ENCODE data around the gene HSD17B11. TPM values are rescaled to one million over a fixed set of nuclear protein-coding genes. Genes with fewer than 3 reads are reported as not detected.

HSD17B11 gene, protein sequence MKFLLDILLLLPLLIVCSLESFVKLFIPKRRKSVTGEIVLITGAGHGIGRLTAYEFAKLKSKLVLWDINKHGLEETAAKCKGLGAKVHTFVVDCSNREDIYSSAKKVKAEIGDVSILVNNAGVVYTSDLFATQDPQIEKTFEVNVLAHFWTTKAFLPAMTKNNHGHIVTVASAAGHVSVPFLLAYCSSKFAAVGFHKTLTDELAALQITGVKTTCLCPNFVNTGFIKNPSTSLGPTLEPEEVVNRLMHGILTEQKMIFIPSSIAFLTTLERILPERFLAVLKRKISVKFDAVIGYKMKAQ
- 100 to 1,000 TPM; 196 to 420 (median 281) TPM for polyA plus RNA-seq
- long read RNA-seq, donor 1, transcript HSD17B11-203 (6 exons, 851 nt): minor isoform, 11 of 567 reads
- long read RNA-seq, donor 1, transcript HSD17B11-201 (7 exons, 1,885 nt): major isoform, 434 of 567 reads
- long read RNA-seq, donor 1, partial matches to known transcripts: 121 of 567 reads
- long read RNA-seq, donor 1, other reads (novel, unspliced or antisense): 0 of 567 reads
- long read RNA-seq, donor 2, transcript HSD17B11-201 (7 exons, 1,885 nt): major isoform, 69 of 86 reads
- long read RNA-seq, donor 2, partial matches to known transcripts: 16 of 86 reads
- long read RNA-seq, donor 2, other reads (novel, unspliced or antisense): 0 of 86 reads
- long read RNA-seq, donor 3, transcript HSD17B11-201 (7 exons, 1,885 nt): major isoform, 116 of 151 reads
- long read RNA-seq, donor 3, partial matches to known transcripts: 35 of 151 reads
- long read RNA-seq, donor 3, other reads (novel, unspliced or antisense): 0 of 151 reads
- long read RNA-seq, donor 4, transcript HSD17B11-201 (7 exons, 1,885 nt): major isoform, 6 of 6 reads
- long read RNA-seq, donor 4, partial matches to known transcripts: 0 of 6 reads
- long read RNA-seq, donor 4, other reads (novel, unspliced or antisense): 0 of 6 reads
- long read RNA-seq, donor 5, transcript HSD17B11-201 (7 exons, 1,885 nt): major isoform, 34 of 34 reads
- long read RNA-seq, donor 5, partial matches to known transcripts: 0 of 34 reads
- long read RNA-seq, donor 5, other reads (novel, unspliced or antisense): 0 of 34 reads
- long read RNA-seq, donor 6, transcript HSD17B11-201 (7 exons, 1,885 nt): major isoform, 192 of 254 reads
- long read RNA-seq, donor 6, partial matches to known transcripts: 55 of 254 reads
- long read RNA-seq, donor 6, other reads (novel, unspliced or antisense): 5 of 254 reads
- long read RNA-seq, donor 7, transcript HSD17B11-201 (7 exons, 1,885 nt): major isoform, 23 of 23 reads
- long read RNA-seq, donor 7, partial matches to known transcripts: 0 of 23 reads
- long read RNA-seq, donor 7, other reads (novel, unspliced or antisense): 0 of 23 reads
- long read RNA-seq, donor 8, partial matches to known transcripts: 0 of 2 reads
- long read RNA-seq, donor 8, other reads (novel, unspliced or antisense): 0 of 2 reads
- long read RNA-seq, donor 9, transcript HSD17B11-201 (7 exons, 1,885 nt): major isoform, 38 of 38 reads
- long read RNA-seq, donor 9, partial matches to known transcripts: 0 of 38 reads
- long read RNA-seq, donor 9, other reads (novel, unspliced or antisense): 0 of 38 reads
- long read RNA-seq, donor 10, transcript HSD17B11-201 (7 exons, 1,885 nt): major isoform, 86 of 198 reads
- long read RNA-seq, donor 10, partial matches to known transcripts: 88 of 198 reads
- long read RNA-seq, donor 10, other reads (novel, unspliced or antisense): 24 of 198 reads

DNA sequence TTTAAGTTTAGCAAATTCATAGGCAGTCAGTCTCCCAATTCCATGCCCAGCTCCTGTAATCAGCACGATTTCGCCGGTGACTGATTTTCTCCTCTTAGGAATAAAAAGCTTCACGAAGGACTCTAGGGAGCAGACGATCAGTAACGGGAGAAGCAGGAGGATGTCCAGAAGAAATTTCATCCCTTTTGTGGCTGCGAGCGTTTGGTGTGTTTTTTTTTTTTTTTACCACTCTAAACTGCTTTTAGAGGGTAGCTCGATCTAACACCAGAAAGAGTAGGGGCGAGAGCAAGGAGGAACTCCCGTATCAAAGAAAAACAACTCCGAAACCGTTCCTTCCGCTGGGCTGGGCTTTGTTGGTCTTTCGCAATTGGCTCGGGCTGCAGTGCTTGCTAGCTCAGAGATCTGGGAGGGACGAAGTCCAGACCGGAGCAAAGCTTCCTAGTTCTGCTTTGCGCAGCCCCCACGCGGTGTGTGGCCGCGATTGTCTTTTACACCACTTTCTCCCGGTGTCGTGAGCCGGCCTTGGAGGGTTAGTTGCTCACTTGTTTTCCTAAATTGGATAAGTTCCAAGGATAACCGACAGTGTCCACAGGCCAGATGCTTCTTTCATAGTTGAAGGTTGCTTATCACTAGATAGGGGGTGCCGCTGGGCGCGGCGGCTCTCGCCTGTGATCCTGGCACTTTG is at the start of gene HSD17B11:
TSS of gene HSD17B11 (minus strand) at position 298 of the 685 bp plus-strand sequence. CDS start at position 180, 118 bp downstream.
- Histone ChIP-seq H3K27me3 (ENCODE audit: control insufficient read depth in 3 of 3, insufficient read depth in 3 of 3, low read length in 3 of 3) (no peaks in the 10 kb centered on the region), H3K4me1 (ENCODE audit: control insufficient read depth in 3 of 3, insufficient read depth in 2 of 3, low read depth in 1 of 3, low read length in 2 of 3) (peaks cover 0 to 8% (median 0%) of the 10 kb centered on the region in 3 donors), H3K4me3 (ENCODE audit: low read depth in 1 of 3, low read length in 3 of 3) (peak within 1 kb of the TSS; percentile 58 to 97 (median 66)), H3K9me3 (ENCODE audit: control insufficient read depth in 2 of 2, insufficient read depth in 1 of 2, low read depth in 1 of 2, low read length in 1 of 2) (peaks cover 0 to 12% of the 10 kb centered on the region in 2 donors), H3K36me3 (ENCODE audit: control insufficient read depth in 3 of 3, insufficient read depth in 2 of 3, low read depth in 1 of 3, low read length in 3 of 3) (peaks cover 0 to 8% (median 0%) of the 10 kb centered on the region in 3 donors), H3K27ac (ENCODE audit: low read depth in 1 of 3, low read length in 2 of 3) (peak within 1 kb of the TSS; percentile 79 to 100 (median 97))
- 0 to 1% (median 0%) methylated on average over 32 of the region's 32 CpGs for WGBS, 3 donors
- DNase-seq (peak; percentile 96 to 98), FAIRE-seq (no peak)

DNA sequence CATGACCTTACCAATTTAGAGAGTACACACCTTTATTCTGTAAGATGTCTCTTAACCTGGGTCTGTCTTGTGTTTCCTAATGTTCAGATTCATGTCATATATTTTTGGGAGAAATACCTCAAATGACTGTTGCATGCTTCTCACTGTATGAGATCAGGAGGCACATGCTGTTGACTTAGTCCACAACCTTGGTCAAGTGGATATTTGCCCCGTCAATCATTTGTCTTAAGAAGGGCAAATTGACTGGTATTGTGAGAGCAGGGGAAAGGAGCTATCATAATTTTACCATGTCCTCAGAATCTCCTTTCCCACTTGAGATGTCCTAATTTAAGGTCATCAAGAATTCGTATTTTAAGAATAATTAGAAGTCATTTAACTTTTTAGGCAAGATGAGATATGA is 42.4 kb upstream of the HSD17B11 start:
- H3K4me3 ChIP-seq (ENCODE audit: low read depth in 1 of 3, low read length in 3 of 3): no peak overlapping the region
- peaks cover 0 to 2% (median 0%) of the 10 kb centered on the region in 3 donors for H3K4me1 ChIP-seq (ENCODE audit: control insufficient read depth in 3 of 3, insufficient read depth in 2 of 3, low read depth in 1 of 3, low read length in 2 of 3)
- H3K27ac ChIP-seq (ENCODE audit: low read depth in 1 of 3, low read length in 2 of 3): no peak overlapping the region
- peaks cover 0 to 20% (median 7%) of the 10 kb centered on the region in 3 donors for H3K36me3 ChIP-seq (ENCODE audit: control insufficient read depth in 3 of 3, insufficient read depth in 2 of 3, low read depth in 1 of 3, low read length in 3 of 3)
- DNase-seq (no peak), FAIRE-seq (no peak)
- H3K27me3 ChIP-seq (ENCODE audit: control insufficient read depth in 3 of 3, insufficient read depth in 3 of 3, low read length in 3 of 3): no peaks in the 10 kb centered on the region
- no peaks in the 10 kb centered on the region for H3K9me3 ChIP-seq (ENCODE audit: control insufficient read depth in 2 of 2, insufficient read depth in 1 of 2, low read depth in 1 of 2, low read length in 1 of 2)
- 84 to 94% (median 94%) methylated on average over 2 of the region's 2 CpGs for whole genome bisulfite sequencing, 3 donors

DNA sequence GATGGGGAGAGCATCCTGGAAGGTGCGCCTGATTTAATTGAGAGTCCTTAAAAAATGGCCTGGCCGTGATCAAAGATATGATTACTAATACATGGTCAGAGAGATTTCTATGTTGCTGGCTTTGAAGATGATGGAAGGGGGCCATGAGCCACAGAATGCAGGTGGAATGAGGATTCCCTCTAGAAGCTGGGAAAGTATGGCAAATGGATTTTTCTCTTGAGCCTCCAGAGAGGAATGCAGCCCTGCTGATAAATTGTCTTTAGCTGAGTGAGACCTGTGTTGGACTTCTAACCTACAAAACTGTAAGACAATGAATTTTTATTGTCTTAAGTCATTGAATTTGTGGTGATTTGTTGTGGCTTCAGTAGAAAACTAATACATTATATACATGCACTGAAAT is 39.0 kb upstream of the HSD17B11 start:
- WGBS, 3 donors: 94 to 95% (median 94%) methylated on average over 2 of the region's 2 CpGs
- Histone ChIP-seq H3K27ac (ENCODE audit: low read depth in 1 of 3, low read length in 2 of 3) (no peak overlapping the region), H3K4me1 (ENCODE audit: control insufficient read depth in 3 of 3, insufficient read depth in 2 of 3, low read depth in 1 of 3, low read length in 2 of 3) (peaks cover 0 to 6% (median 2%) of the 10 kb centered on the region in 3 donors), H3K36me3 (ENCODE audit: control insufficient read depth in 3 of 3, insufficient read depth in 2 of 3, low read depth in 1 of 3, low read length in 3 of 3) (peaks cover 0 to 17% (median 4%) of the 10 kb centered on the region in 3 donors), H3K9me3 (ENCODE audit: control insufficient read depth in 2 of 2, insufficient read depth in 1 of 2, low read depth in 1 of 2, low read length in 1 of 2) (no peaks in the 10 kb centered on the region), H3K4me3 (ENCODE audit: low read depth in 1 of 3, low read length in 3 of 3) (no peak overlapping the region), H3K27me3 (ENCODE audit: control insufficient read depth in 3 of 3, insufficient read depth in 3 of 3, low read length in 3 of 3) (no peaks in the 10 kb centered on the region)
- FAIRE-seq (no peak), DNase-seq (no peak)

DNA sequence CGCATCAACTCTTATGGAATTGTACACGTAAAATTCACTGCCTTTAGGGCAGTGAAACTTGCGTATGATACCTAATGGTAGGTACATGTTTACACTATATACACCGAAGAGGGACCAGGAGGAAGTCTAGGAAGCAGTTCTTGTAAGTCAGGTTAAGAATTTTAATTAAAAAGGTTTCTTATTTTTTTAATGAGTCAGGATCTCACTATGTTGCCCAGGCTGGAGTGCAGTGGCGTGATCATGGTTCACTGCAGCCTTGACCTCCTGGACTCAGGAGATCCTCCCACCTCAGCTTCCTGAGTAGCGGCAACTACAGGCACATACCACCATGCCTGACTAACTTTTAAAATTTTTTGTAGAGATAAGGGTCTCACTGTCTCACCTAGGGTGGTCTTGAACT is 38.0 kb upstream of the HSD17B11 start:
- Histone ChIP-seq H3K36me3 (ENCODE audit: control insufficient read depth in 3 of 3, insufficient read depth in 2 of 3, low read depth in 1 of 3, low read length in 3 of 3) (peaks cover 0 to 12% (median 2%) of the 10 kb centered on the region in 3 donors), H3K4me3 (ENCODE audit: low read depth in 1 of 3, low read length in 3 of 3) (no peak overlapping the region), H3K27ac (ENCODE audit: low read depth in 1 of 3, low read length in 2 of 3) (no peak overlapping the region), H3K4me1 (ENCODE audit: control insufficient read depth in 3 of 3, insufficient read depth in 2 of 3, low read depth in 1 of 3, low read length in 2 of 3) (peaks cover 0 to 14% (median 2%) of the 10 kb centered on the region in 3 donors), H3K9me3 (ENCODE audit: control insufficient read depth in 2 of 2, insufficient read depth in 1 of 2, low read depth in 1 of 2, low read length in 1 of 2) (no peaks in the 10 kb centered on the region), H3K27me3 (ENCODE audit: control insufficient read depth in 3 of 3, insufficient read depth in 3 of 3, low read length in 3 of 3) (no peaks in the 10 kb centered on the region)
- 80 to 97% (median 94%) methylated on average over 6 of the region's 6 CpGs for WGBS, 3 donors
- peak in 1 of 2 donors; percentile 27 for DNase-seq
- FAIRE-seq: no peak

DNA sequence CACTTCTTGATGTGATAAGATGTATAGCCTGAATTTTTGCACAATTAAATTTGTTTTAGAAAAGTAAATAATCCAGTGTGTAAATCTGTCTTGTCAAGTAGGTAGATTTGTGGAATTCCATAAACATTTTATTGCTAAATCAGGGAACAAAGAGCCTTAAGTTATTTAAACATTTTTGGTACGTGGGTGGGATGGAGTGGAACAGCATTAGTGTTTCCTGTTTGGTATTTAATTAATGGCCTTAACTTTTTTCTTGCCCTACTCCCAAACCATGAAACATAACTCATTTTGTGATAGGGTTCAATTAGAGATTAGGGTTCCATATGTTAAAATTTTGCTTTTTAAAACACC is 36.5 kb upstream of the HSD17B11 start:
- 29 to 36% (median 34%) methylated on average over 1 of the region's 1 CpG for WGBS, 3 donors
- H3K27ac ChIP-seq (ENCODE audit: low read depth in 1 of 3, low read length in 2 of 3): no peak overlapping the region
- no peak for DNase-seq
- H3K9me3 ChIP-seq (ENCODE audit: control insufficient read depth in 2 of 2, insufficient read depth in 1 of 2, low read depth in 1 of 2, low read length in 1 of 2): no peaks in the 10 kb centered on the region
- H3K4me3 ChIP-seq (ENCODE audit: low read depth in 1 of 3, low read length in 3 of 3): no peak overlapping the region
- H3K4me1 ChIP-seq (ENCODE audit: control insufficient read depth in 3 of 3, insufficient read depth in 2 of 3, low read depth in 1 of 3, low read length in 2 of 3): peaks cover 0 to 14% (median 2%) of the 10 kb centered on the region in 3 donors
- peaks cover 0 to 12% (median 2%) of the 10 kb centered on the region in 3 donors for H3K36me3 ChIP-seq (ENCODE audit: control insufficient read depth in 3 of 3, insufficient read depth in 2 of 3, low read depth in 1 of 3, low read length in 3 of 3)
- FAIRE-seq: no peak
- H3K27me3 ChIP-seq (ENCODE audit: control insufficient read depth in 3 of 3, insufficient read depth in 3 of 3, low read length in 3 of 3): no peaks in the 10 kb centered on the region

DNA sequence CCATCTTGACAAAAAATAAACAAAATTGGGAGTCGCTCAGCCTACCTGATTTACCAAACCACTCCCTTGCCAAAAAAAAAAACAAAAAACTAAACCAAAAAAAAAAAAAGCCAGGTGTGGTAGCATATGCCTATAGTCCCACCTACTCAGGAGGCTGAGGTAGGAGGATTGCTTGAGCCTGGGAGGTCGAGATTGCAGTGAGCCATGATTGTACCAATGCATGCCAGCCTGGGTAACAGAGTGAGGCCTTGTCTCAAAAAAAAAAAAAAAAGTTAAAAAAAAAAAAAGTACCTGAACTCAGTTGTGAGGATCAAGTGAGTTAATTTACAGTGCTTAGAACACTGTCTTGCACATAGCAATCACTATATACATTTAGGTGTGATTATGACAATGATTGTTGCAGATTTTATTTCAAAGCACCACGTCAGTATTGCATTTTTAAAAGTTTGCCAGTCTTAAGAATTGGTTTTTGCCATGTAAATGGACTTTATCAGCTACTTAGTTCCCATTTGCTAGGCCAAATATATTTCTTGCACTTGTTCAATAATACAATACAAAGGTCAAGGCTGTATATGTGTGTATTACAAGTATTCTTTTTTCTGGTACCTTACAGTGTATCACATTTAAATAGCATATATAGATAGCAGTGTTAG is 36.0 kb upstream of the HSD17B11 start:
- no peak overlapping the region for H3K4me3 ChIP-seq (ENCODE audit: low read depth in 1 of 3, low read length in 3 of 3)
- peaks cover 0 to 12% (median 2%) of the 10 kb centered on the region in 3 donors for H3K36me3 ChIP-seq (ENCODE audit: control insufficient read depth in 3 of 3, insufficient read depth in 2 of 3, low read depth in 1 of 3, low read length in 3 of 3)
- WGBS, 3 donors: 54 to 71% (median 60%) methylated on average over 3 of the region's 3 CpGs
- FAIRE-seq (no peak), DNase-seq (peak in 1 of 2 donors; percentile 33)
- no peak overlapping the region for H3K27ac ChIP-seq (ENCODE audit: low read depth in 1 of 3, low read length in 2 of 3)
- no peaks in the 10 kb centered on the region for H3K9me3 ChIP-seq (ENCODE audit: control insufficient read depth in 2 of 2, insufficient read depth in 1 of 2, low read depth in 1 of 2, low read length in 1 of 2)
- peaks cover 0 to 16% (median 2%) of the 10 kb centered on the region in 3 donors for H3K4me1 ChIP-seq (ENCODE audit: control insufficient read depth in 3 of 3, insufficient read depth in 2 of 3, low read depth in 1 of 3, low read length in 2 of 3)
- no peaks in the 10 kb centered on the region for H3K27me3 ChIP-seq (ENCODE audit: control insufficient read depth in 3 of 3, insufficient read depth in 3 of 3, low read length in 3 of 3)

DNA sequence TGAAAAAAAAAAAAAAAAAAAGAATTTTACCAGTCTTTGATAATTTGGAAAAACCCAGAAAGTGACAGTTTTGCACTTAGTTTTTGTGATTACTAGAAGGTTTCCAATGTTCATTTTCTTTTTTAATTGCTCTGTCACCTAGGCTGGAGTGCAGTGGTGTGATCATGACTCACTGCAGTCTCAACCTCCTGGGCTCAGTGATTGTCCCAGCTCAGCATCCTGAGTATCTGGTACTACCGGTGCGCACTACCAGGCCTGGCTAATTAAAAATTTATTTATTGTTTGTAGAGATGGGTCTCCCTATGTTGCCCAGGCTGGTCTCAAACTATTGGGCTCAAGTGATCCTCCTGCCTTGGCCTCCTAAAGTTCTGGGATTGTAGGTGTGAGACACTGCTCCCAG is 34.7 kb upstream of the HSD17B11 start:
- Histone ChIP-seq H3K27ac (ENCODE audit: low read depth in 1 of 3, low read length in 2 of 3) (no peak overlapping the region), H3K9me3 (ENCODE audit: control insufficient read depth in 2 of 2, insufficient read depth in 1 of 2, low read depth in 1 of 2, low read length in 1 of 2) (no peaks in the 10 kb centered on the region), H3K36me3 (ENCODE audit: control insufficient read depth in 3 of 3, insufficient read depth in 2 of 3, low read depth in 1 of 3, low read length in 3 of 3) (peaks cover 0 to 10% (median 2%) of the 10 kb centered on the region in 3 donors), H3K4me1 (ENCODE audit: control insufficient read depth in 3 of 3, insufficient read depth in 2 of 3, low read depth in 1 of 3, low read length in 2 of 3) (peaks cover 0 to 28% (median 2%) of the 10 kb centered on the region in 3 donors), H3K4me3 (ENCODE audit: low read depth in 1 of 3, low read length in 3 of 3) (no peak overlapping the region), H3K27me3 (ENCODE audit: control insufficient read depth in 3 of 3, insufficient read depth in 3 of 3, low read length in 3 of 3) (no peaks in the 10 kb centered on the region)
- DNase-seq (peak in 1 of 2 donors; percentile 21), FAIRE-seq (no peak)
- WGBS, 3 donors: 82 to 94% (median 86%) methylated on average over 2 of the region's 2 CpGs
